Smooth muscle cell (in vitro differentiated cells): Measurements from ENCODE around the gene FLVCR2. TPM values are rescaled to one million over a fixed set of nuclear protein-coding genes. Genes with fewer than 3 reads are reported as not detected.

Experiments
- DNase-seq: peaks from one replicate; lab custom pipeline; 2025; ENCODE audit not compliant: unreplicated experiment; lab: John Stamatoyannopoulos, UW
- H2AFZ ChIP-seq: fragments of 200-600 bp; sonication (generic); 2 replicates; pipeline ENCODE4 v1.6.0; 2016; ENCODE audit warnings: antibody characterized with exemption, low read depth, mild to moderate bottlenecking
- H3F3A ChIP-seq: fragments of 200-600 bp; sonication (generic); 2 replicates; pipeline ENCODE4 v1.6.0; 2017; ENCODE audit warnings: antibody characterized with exemption, low read depth
- H3K27ac ChIP-seq: fragments of 200-600 bp; sonication (generic); 2 replicates; pipeline ENCODE4 v1.5.1; 2016; ENCODE audit warnings: low read depth, mild to moderate bottlenecking
- H3K27me3 ChIP-seq: fragments of 200-600 bp; sonication (generic); 2 replicates; pipeline ENCODE4 v1.6.1; 2016; ENCODE audit warnings: low read depth, mild to moderate bottlenecking
- H3K36me3 ChIP-seq: fragments of 200-600 bp; sonication (generic); 2 replicates; pipeline ENCODE4 v1.5.1; 2016; ENCODE audit warnings: low read depth
- H3K4me1 ChIP-seq: fragments of 200-600 bp; sonication (generic); 2 replicates; pipeline ENCODE4 v1.5.1; 2016; ENCODE audit warnings: low read depth
- H3K4me2 ChIP-seq: fragments of 200-600 bp; sonication (generic); 2 replicates; pipeline ENCODE4 v1.6.0; 2016; ENCODE audit warnings: mild to moderate bottlenecking
- H3K4me3 ChIP-seq: fragments of 200-600 bp; sonication (generic); 2 replicates; pipeline ENCODE4 v1.5.1; 2016; ENCODE audit warnings: mild to moderate bottlenecking
- H3K79me2 ChIP-seq: fragments of 200-600 bp; sonication (generic); 2 replicates; pipeline ENCODE4 v1.6.0; 2016; ENCODE audit warnings: low read depth, mild to moderate bottlenecking
- H3K9ac ChIP-seq: fragments of 200-600 bp; sonication (generic); 2 replicates; pipeline ENCODE4 v1.6.0; 2016; ENCODE audit warnings: low read depth
- H3K9me3 ChIP-seq: fragments of 200-600 bp; sonication (generic); replicated peaks from 2 replicates; pipeline ENCODE4 v1.5.1; 2016; ENCODE audit warnings: low read depth
- H4K20me1 ChIP-seq: fragments of 200-600 bp; sonication (generic); 2 replicates; pipeline ENCODE4 v1.6.0; 2016; ENCODE audit warnings: low read depth
- WGBS: methylation state at CpG from one replicate; pipeline ENCODE4 v1.1.7; 2016; ENCODE audit warnings: low lambda C conversion rate; 5-methylcytosine and 5-hydroxymethylcytosine counted together
- polyA plus RNA-seq: library from polyadenylated mRNA; unstranded; fragments of >200 nt; fragmentation: Nextera tagmentation; extraction: Ambion mirVana; gene quantifications from 2 replicates; pipeline ENCODE4 v1.2.1, GENCODE V29; 2016
- total RNA-seq: library from RNA; depleted of rRNA; stranded (reverse); fragments of >200 nt; gene quantifications from 2 replicates; pipeline ENCODE4 v1.2.3, GENCODE V29; 2014
- TF ChIP-seq, protein P1 (sequence below): fragments of 200-600 bp; sonication (generic); IDR thresholded peaks from 2 replicates; pipeline ENCODE4 v1.5.1; 2017; ENCODE audit warnings: borderline replicate concordance, mild to moderate bottlenecking, antibody characterized with exemption; ENCODE audit not compliant: insufficient read depth, poor library complexity, severe bottlenecking

Gene FLVCR2
- total and polyA plus RNA-seq, 2 experiments from 2014 or later = 3.0 to 13.3 TPM

DNA sequence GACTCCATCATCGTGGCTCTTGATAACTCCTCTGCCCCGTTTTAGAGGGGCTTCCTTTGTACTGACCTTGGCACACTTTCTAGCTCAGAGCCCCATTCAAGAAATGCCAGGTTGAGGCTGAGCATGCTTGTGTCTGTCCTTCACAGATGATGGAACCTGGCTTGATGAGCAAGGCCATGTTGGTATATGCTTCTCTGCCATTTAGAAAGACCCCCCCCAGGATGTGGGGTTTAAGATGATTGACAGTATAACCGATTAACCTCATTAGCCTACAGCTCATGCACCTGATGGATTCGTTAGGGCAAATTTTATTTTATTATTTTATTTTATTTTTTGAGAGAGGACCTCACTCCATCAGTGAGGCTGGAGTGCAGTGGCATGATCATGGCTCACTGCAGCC is 35.2 kb upstream of the FLVCR2 start:
- no peak overlapping the region for H3K4me3 ChIP-seq
- H3K79me2 ChIP-seq = no peaks in the 10 kb centered on the region
- 88% methylated on average over 4 of the region's 4 CpGs for WGBS
- H3K9ac ChIP-seq = no peak overlapping the region
- peak overlapping the region; percentile 28 for H2AFZ ChIP-seq
- no peak for DNase-seq
- TF ChIP-seq, protein P1, sequence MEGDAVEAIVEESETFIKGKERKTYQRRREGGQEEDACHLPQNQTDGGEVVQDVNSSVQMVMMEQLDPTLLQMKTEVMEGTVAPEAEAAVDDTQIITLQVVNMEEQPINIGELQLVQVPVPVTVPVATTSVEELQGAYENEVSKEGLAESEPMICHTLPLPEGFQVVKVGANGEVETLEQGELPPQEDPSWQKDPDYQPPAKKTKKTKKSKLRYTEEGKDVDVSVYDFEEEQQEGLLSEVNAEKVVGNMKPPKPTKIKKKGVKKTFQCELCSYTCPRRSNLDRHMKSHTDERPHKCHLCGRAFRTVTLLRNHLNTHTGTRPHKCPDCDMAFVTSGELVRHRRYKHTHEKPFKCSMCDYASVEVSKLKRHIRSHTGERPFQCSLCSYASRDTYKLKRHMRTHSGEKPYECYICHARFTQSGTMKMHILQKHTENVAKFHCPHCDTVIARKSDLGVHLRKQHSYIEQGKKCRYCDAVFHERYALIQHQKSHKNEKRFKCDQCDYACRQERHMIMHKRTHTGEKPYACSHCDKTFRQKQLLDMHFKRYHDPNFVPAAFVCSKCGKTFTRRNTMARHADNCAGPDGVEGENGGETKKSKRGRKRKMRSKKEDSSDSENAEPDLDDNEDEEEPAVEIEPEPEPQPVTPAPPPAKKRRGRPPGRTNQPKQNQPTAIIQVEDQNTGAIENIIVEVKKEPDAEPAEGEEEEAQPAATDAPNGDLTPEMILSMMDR = no peak
- no peaks in the 10 kb centered on the region for H3K9me3 ChIP-seq
- no peaks in the 10 kb centered on the region for H3K4me1 ChIP-seq
- H3K4me2 ChIP-seq = peak overlapping the region; percentile 23
- no peaks in the 10 kb centered on the region for H3K27me3 ChIP-seq
- H3F3A ChIP-seq = no peaks in the 10 kb centered on the region
- no peak overlapping the region for H3K27ac ChIP-seq
- no peaks in the 10 kb centered on the region for H3K36me3 ChIP-seq
- H4K20me1 ChIP-seq = no peaks in the 10 kb centered on the region

- H3K27me3 ChIP-seq = no peaks in the 10 kb centered on the region
- WGBS = 84% methylated on average over 2 of the region's 2 CpGs
- no peak overlapping the region for H2AFZ ChIP-seq
- no peaks in the 10 kb centered on the region for H3K36me3 ChIP-seq
- DNase-seq = no peak
- no peaks in the 10 kb centered on the region for H3F3A ChIP-seq
- TF ChIP-seq, protein P1 = no peak
- no peak overlapping the region for H3K9ac ChIP-seq
- no peak overlapping the region for H3K4me2 ChIP-seq
- no peaks in the 10 kb centered on the region for H3K4me1 ChIP-seq
- no peaks in the 10 kb centered on the region for H3K9me3 ChIP-seq
- H3K79me2 ChIP-seq = no peaks in the 10 kb centered on the region
- no peak overlapping the region for H3K4me3 ChIP-seq
- no peak overlapping the region for H3K27ac ChIP-seq
- H4K20me1 ChIP-seq = no peaks in the 10 kb centered on the region
These were observed 34.6 kb upstream of the FLVCR2 start for GRCh38 chr14:75543786-75544185.

GRCh38 chr14:75545907-75546306 is 32.5 kb upstream of the FLVCR2 start:
- DNase-seq = no peak
- H3K4me3 ChIP-seq = no peak overlapping the region
- no peaks in the 10 kb centered on the region for H3K27me3 ChIP-seq
- H2AFZ ChIP-seq = no peak overlapping the region
- H3K27ac ChIP-seq = no peak overlapping the region
- no peaks in the 10 kb centered on the region for H3K79me2 ChIP-seq
- no peaks in the 10 kb centered on the region for H3K9me3 ChIP-seq
- H3K4me2 ChIP-seq = no peak overlapping the region
- WGBS = 95% methylated on average over 13 of the region's 13 CpGs
- TF ChIP-seq, protein P1 = no peak
- H3K36me3 ChIP-seq = no peaks in the 10 kb centered on the region
- no peaks in the 10 kb centered on the region for H4K20me1 ChIP-seq
- no peaks in the 10 kb centered on the region for H3F3A ChIP-seq
- H3K4me1 ChIP-seq = no peaks in the 10 kb centered on the region
- H3K9ac ChIP-seq = no peak overlapping the region

- H3K9ac ChIP-seq = no peak overlapping the region
- H3K4me2 ChIP-seq = no peak overlapping the region
- no peak overlapping the region for H3K27ac ChIP-seq
- no peaks in the 10 kb centered on the region for H3K4me1 ChIP-seq
- DNase-seq = no peak
- no peak overlapping the region for H3K4me3 ChIP-seq
- no peak overlapping the region for H2AFZ ChIP-seq
- H3K79me2 ChIP-seq = no peaks in the 10 kb centered on the region
- no peaks in the 10 kb centered on the region for H3K36me3 ChIP-seq
- WGBS = 93% methylated on average over 11 of the region's 11 CpGs
- no peaks in the 10 kb centered on the region for H4K20me1 ChIP-seq
- no peaks in the 10 kb centered on the region for H3K27me3 ChIP-seq
- H3F3A ChIP-seq = no peaks in the 10 kb centered on the region
- TF ChIP-seq, protein P1 = no peak
- H3K9me3 ChIP-seq = no peaks in the 10 kb centered on the region
These were observed 30.7 kb upstream of the FLVCR2 start for GRCh38 chr14:75547552-75548250.
